A673 (cell line): Measurements from ENCODE around the gene TLE6. TPM values are rescaled to one million over a fixed set of nuclear protein-coding genes. Genes with fewer than 3 reads are reported as not detected.
"Not testable (repeated sequence)": the region's sequence is repeated elsewhere in the genome, so short reads cannot be mapped to it uniquely, and the experiment has no call there.

Experiments used
- BruUV-seq: library from RNA; stranded (reverse); fragments of 400-500 nt; replicated peaks from 2 replicates; lab custom pipeline; 2021; lab: Mats Ljungman, UMichigan
- CTCF ChIA-PET: fragments of 300-600 bp; sonication (Branson Sonifier 250); formaldehyde crosslinking; loops from one replicate; lab custom pipeline; 2022; ENCODE audit warnings: antibody characterized with exemption; lab: Charles Lee
- POLR2A ChIA-PET: fragments of 300-600 bp; sonication (Branson Sonifier 250); formaldehyde crosslinking; loops from one replicate; lab custom pipeline; 2022; ENCODE audit warnings: antibody characterized with exemption; ENCODE audit not compliant: low non-redundant PET; lab: Charles Lee
- DNase-seq: peaks from one replicate; pipeline ENCODE4 v3.0.0-alpha.2; 2015; ENCODE audit warnings: low spot score
- H3K27ac ChIP-seq: fragments of 200-600 bp; sonication (generic); 2 replicates; pipeline ENCODE4 v1.5.1; 2016; ENCODE audit warnings: mixed run types, low read depth, mild to moderate bottlenecking, mixed read lengths, antibody characterized with exemption, low read length; ENCODE audit not compliant: poor library complexity, severe bottlenecking
- H3K27me3 ChIP-seq: fragments of 200-600 bp; sonication (generic); replicated peaks from 2 replicates; pipeline ENCODE4 v1.6.1; 2017; ENCODE audit warnings: mixed run types, low read depth, mild to moderate bottlenecking, mixed read lengths, antibody characterized with exemption, low read length; ENCODE audit not compliant: insufficient read depth, poor library complexity
- H3K36me3 ChIP-seq: fragments of 200-600 bp; sonication (generic); 2 replicates; pipeline ENCODE4 v1.6.1; 2016; ENCODE audit warnings: mixed run types, mild to moderate bottlenecking, mixed read lengths, antibody characterized with exemption, low read length; ENCODE audit not compliant: insufficient read depth, poor library complexity, severe bottlenecking
- H3K4me1 ChIP-seq: fragments of 200-600 bp; sonication (generic); 2 replicates; pipeline ENCODE4 v1.6.1; 2017; ENCODE audit warnings: mixed run types, mild to moderate bottlenecking, mixed read lengths, antibody characterized with exemption, low read length; ENCODE audit not compliant: insufficient read depth, poor library complexity, severe bottlenecking
- H3K4me3 ChIP-seq: fragments of 200-600 bp; sonication (generic); 2 replicates; pipeline ENCODE4 v1.5.1; 2016; ENCODE audit warnings: low read depth, mixed run types, mild to moderate bottlenecking, mixed read lengths, low read length; ENCODE audit not compliant: poor library complexity, severe bottlenecking
- H3K9me3 ChIP-seq: fragments of 200-600 bp; sonication (generic); 2 replicates; pipeline ENCODE4 v1.6.1; 2016; ENCODE audit warnings: mixed run types, low read depth, mild to moderate bottlenecking, mixed read lengths, antibody characterized with exemption, low read length; ENCODE audit not compliant: poor library complexity, severe bottlenecking
- EZH2 ChIP-seq: fragments of 200-600 bp; sonication (generic); IDR thresholded peaks from 2 replicates; pipeline ENCODE4 v1.6.1; 2017; ENCODE audit warnings: borderline replicate concordance, low read depth, mild to moderate bottlenecking, mixed read lengths, antibody characterized with exemption, low read length; ENCODE audit not compliant: poor library complexity, severe bottlenecking
- intact Hi-C: fragments of 100-400 bp; cut with micrococcal nuclease; formaldehyde crosslinking; loops from one replicate; pipeline ENCODE4 v1.10.0; 2022; ENCODE audit not compliant: unreplicated experiment
- total RNA-seq: library from RNA; stranded (reverse); gene quantifications from 2 replicates; pipeline ENCODE4 v1.2.3, GENCODE V29; 2021
- TF ChIP-seq, protein P1 (sequence below): fragments of 300-800, 200-600 bp; sonication (generic); conservative IDR thresholded peaks from 2 replicates; pipeline ENCODE4 v1.5.1; 2017; ENCODE audit warnings: low read depth, mild to moderate bottlenecking, antibody characterized with exemption, low read length, moderate library complexity, mixed read lengths

Gene TLE6
- total RNA-seq, 1 experiment from 2014 or later: not detected

GRCh38 chr19:2989236-2989946 is 12.0 kb downstream of the TLE6 start:
- Histone ChIP-seq H3K4me1 (peaks cover 5% of the 10 kb centered on the region), H3K4me3 (no peak overlapping the region), H3K36me3 (no peaks in the 10 kb centered on the region), H3K27ac (no peak overlapping the region), H3K9me3 (no peaks in the 10 kb centered on the region), H3K27me3 (peaks cover 5% of the 10 kb centered on the region)
- ChIA-PET POLR2A (no interaction called here), CTCF (no interaction called here)
- DNase-seq: no peak
- BruUV-seq: no TSS peak
- intact Hi-C loops: no loop called here
- TF ChIP-seq, protein P1, sequence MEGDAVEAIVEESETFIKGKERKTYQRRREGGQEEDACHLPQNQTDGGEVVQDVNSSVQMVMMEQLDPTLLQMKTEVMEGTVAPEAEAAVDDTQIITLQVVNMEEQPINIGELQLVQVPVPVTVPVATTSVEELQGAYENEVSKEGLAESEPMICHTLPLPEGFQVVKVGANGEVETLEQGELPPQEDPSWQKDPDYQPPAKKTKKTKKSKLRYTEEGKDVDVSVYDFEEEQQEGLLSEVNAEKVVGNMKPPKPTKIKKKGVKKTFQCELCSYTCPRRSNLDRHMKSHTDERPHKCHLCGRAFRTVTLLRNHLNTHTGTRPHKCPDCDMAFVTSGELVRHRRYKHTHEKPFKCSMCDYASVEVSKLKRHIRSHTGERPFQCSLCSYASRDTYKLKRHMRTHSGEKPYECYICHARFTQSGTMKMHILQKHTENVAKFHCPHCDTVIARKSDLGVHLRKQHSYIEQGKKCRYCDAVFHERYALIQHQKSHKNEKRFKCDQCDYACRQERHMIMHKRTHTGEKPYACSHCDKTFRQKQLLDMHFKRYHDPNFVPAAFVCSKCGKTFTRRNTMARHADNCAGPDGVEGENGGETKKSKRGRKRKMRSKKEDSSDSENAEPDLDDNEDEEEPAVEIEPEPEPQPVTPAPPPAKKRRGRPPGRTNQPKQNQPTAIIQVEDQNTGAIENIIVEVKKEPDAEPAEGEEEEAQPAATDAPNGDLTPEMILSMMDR: no peak
- no peak for TF ChIP-seq EZH2

DNA sequence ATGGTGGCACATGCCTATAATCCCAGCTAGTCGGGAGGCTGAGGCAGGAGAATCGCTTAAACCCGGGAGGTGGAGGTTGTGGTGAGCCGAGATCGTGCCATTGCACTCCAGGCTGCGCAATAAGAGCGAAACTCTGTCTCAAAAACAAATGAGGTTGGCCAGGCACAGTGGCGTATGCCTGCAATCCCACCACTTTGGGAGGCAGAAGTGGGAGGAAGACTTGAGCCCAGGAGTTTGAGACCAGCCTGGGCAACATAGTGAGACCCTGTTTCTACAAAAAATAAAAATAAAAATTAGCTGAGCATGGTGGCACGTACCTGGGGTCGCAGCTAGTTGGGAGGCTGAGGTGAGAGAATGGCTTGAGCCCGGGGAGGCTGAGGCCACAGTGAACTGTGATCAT is 15.0 kb downstream of the TLE6 start:
- H3K36me3 ChIP-seq, H3K27me3 ChIP-seq, POLR2A ChIA-PET, H3K4me3 ChIP-seq, H3K27ac ChIP-seq, H3K9me3 ChIP-seq, H3K4me1 ChIP-seq, BruUV-seq, DNase-seq, intact Hi-C loops: not testable (repeated sequence)
- CTCF ChIA-PET: interaction anchor here (0.6 kb wide), 1 partner anchor 322 kb away, joined by 7 read pairs; no protein-coding TSS in a partner anchor

GRCh38 chr19:2992958-2993357 is 15.6 kb downstream of the TLE6 start:
- CTCF ChIA-PET: interaction anchor here (0.7 kb wide), 2 partner anchors 31 to 151 kb away, joined by 4 to 7 read pairs; no protein-coding TSS in a partner anchor
- Histone ChIP-seq H3K27me3 (no peaks in the 10 kb centered on the region), H3K4me1 (peaks cover 5% of the 10 kb centered on the region), H3K36me3 (no peaks in the 10 kb centered on the region), H3K27ac (no peak overlapping the region), H3K9me3 (no peaks in the 10 kb centered on the region), H3K4me3 (no peak overlapping the region)
- no TSS peak for BruUV-seq
- no peak for TF ChIP-seq EZH2
- TF ChIP-seq, protein P1: no peak
- POLR2A ChIA-PET: no interaction called here
- peak; percentile 53 for DNase-seq
- intact Hi-C loops: no loop called here
